Coronary artery (tissue), 2 donors: ENCODE measurements around the gene PDSS1.
"Not testable (repeated sequence)": the region's sequence is repeated elsewhere in the genome, so short reads cannot be mapped to it uniquely, and the experiment has no call there.

Experiments used
- DNase-seq: peaks from one replicate; pipeline ENCODE4 v3.0.0-alpha.2; 2017; ENCODE audit warnings: low spot score
- H3K27ac ChIP-seq, 2 donors: fragments of 200-600 bp; sonication (generic); one replicate each; pipeline ENCODE4 v1.5.1; 2016 to 2019
- H3K4me3 ChIP-seq: fragments of 200-600 bp; sonication (generic); 2 replicates; pipeline ENCODE4 v1.5.1; 2016; ENCODE audit warnings: mild to moderate bottlenecking, moderate library complexity
- TF ChIP-seq, protein P1 (sequence below): fragments of 200-600 bp; sonication (generic); IDR thresholded peaks from one replicate; pipeline ENCODE4 v1.5.1; 2019; ENCODE audit warnings: antibody characterized with exemption

The PDSS1 gene

DNA sequence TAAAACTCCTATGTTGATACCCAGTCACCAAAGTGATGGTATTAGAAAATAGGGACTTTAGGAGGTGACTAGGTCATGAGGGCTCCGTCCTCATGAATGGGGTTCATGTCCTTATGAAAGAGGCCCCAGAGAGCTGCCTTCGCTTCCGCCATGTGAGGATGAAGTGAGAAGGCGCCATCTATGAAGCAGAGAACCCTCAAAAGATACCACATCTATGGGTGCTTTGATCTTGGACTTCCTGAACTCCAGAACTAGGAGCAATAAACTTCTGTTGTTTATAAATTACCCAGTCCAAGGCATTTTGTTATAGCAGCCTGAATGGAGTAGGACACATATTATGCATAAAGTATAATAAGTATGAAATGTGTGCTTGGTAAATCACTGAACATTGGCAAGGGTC is 8.1 kb upstream of the PDSS1 start:
- TF ChIP-seq, protein P1, sequence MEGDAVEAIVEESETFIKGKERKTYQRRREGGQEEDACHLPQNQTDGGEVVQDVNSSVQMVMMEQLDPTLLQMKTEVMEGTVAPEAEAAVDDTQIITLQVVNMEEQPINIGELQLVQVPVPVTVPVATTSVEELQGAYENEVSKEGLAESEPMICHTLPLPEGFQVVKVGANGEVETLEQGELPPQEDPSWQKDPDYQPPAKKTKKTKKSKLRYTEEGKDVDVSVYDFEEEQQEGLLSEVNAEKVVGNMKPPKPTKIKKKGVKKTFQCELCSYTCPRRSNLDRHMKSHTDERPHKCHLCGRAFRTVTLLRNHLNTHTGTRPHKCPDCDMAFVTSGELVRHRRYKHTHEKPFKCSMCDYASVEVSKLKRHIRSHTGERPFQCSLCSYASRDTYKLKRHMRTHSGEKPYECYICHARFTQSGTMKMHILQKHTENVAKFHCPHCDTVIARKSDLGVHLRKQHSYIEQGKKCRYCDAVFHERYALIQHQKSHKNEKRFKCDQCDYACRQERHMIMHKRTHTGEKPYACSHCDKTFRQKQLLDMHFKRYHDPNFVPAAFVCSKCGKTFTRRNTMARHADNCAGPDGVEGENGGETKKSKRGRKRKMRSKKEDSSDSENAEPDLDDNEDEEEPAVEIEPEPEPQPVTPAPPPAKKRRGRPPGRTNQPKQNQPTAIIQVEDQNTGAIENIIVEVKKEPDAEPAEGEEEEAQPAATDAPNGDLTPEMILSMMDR: no peak
- Histone ChIP-seq H3K27ac (no peak overlapping the region), H3K4me3 (no peak overlapping the region)
- DNase-seq: no peak

DNA sequence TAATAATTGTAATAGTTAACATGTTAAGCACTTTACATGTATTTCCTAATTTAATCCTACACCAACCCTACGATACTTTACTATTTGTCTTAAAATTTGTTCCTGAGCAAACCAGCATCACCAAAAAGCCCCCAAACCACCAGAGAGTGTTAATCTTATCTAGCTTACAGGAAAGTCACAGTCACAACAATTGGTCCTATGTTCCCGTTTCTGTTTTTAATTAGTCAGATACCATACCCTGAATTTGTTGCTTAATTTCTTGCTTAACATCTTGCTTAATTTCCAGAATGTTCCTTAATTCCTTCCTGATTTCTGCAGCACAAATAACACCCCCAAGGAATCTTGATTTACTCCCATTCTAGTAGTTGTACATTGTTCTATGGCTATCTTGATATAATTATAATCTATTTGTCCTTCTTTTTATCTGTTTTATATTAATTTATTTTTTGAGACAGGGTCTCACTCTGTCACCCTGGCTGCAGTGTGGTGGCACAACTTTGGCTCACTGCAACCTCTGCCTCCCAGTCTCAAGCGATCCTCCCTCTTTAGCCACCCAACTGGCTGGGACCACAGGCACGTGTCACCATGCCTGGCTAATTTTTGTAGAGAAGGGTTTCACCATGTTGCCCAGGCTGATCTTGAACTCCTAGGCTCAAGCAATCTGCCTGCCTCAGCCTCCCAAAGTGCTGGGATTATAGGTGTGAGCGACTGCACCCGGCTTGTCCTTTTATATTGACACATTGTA is 6.6 kb upstream of the PDSS1 start:
- TF ChIP-seq, protein P1: no peak
- Histone ChIP-seq H3K27ac (no peak overlapping the region), H3K4me3 (no peak overlapping the region)
- no peak for DNase-seq

GRCh38 chr10:26694536-26694935 is 3.0 kb upstream of the PDSS1 start:
- H3K27ac ChIP-seq, H3K4me3 ChIP-seq, DNase-seq: not testable (repeated sequence)

- no peak for DNase-seq
These were observed 727 bp upstream of the PDSS1 start for GRCh38 chr10:26696786-26697162.

DNA sequence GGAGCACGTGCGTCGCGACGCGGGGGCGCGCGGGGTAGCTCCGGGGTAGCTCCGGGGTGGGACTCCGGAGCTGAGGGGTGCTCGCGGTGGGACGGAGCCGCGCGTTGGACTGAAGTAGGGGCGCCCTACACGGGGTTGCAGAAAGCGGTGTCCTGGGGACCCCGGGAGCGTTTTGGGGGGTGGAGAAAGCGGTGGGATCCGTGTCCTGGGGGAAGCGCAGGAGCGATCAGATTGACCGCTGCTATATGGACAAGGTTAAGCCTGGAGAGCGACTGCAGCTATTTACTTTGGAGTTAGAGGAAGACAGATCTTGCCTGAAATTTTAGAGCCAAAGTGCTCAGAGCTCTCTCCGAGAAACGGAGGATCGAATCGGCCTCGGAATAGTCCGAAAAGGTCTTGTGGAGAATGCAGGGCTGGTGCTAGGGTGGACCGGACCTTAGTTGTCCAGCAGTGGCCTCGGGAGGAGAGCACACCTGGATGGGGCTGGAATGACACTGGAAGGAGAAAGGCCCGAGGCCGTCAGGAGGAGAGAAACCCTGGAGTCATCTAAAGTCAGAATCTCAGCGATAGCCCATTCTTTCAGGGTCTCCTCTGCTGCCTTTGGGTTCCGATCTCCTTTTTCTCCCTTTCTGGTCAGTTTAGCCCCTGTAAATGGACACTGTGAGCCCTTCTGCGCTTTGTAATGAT is 564 bp downstream of the PDSS1 start:
- Histone ChIP-seq H3K27ac (peak overlapping the region in 1 of 2 donors; percentile 92), H3K4me3 (peak overlapping the region; percentile 83)
- no peak for DNase-seq
- TF ChIP-seq, protein P1: no peak

More at GRCh38 chr10:26696786-26697162, 727 bp upstream of the PDSS1 start:
- H3K4me3 ChIP-seq: peak overlapping the region; percentile 83
- TF ChIP-seq, protein P1: no peak
- peak overlapping the region in 1 of 2 donors; percentile 92 for H3K27ac ChIP-seq

- no peak for DNase-seq
- TF ChIP-seq, protein P1: no peak
- no peak overlapping the region for H3K27ac ChIP-seq
- peak overlapping the region; percentile 83 for H3K4me3 ChIP-seq
These were observed 1.4 kb downstream of the PDSS1 start for GRCh38 chr10:26698909-26699308.

DNA sequence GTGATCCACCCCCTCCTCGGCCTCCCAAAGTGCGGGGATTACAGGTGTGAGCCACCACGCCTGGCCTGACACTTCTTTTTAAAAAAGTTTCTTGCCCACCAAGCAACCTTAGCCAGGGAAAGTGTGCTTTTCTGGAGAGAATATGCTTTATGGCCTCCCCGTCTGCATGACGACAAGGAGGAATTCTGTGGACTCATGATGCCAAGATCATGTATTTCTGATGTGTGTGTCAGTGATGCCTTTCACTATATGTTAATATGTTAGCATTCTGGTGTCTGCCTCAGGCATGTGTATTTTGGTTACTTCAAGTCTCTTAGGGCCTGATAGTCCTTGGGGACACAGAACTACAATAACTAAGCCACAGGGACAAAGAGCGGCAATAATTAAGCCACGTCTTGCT is 2.1 kb downstream of the PDSS1 start:
- Histone ChIP-seq H3K27ac (no peak overlapping the region), H3K4me3 (no peak overlapping the region)
- DNase-seq: no peak
- TF ChIP-seq, protein P1: no peak
